Measurements from ENCODE around the gene ZFHX3. TPM values are rescaled to one million over a fixed set of nuclear protein-coding genes. Genes with fewer than 3 reads are reported as not detected.

The ZFHX3 gene
- total and polyA plus RNA-seq, 9 of the 15 experiments (the other 6 are each of a cell fraction or from before 2014, with no cell fraction given) = 0.01 to 0.23 (median 0.06) TPM; not detected in 4

- no peak for TF ChIP-seq ZNF717 (CRISPR knock-in tag; IDR thresholded peaks at IDR 0.05)
- TF ChIP-seq OTX1 (CRISPR knock-in tag; IDR thresholded peaks at IDR 0.05) = no peak
- TF ChIP-seq SMARCE1 (IDR thresholded peaks at IDR 0.05) = no peak
- no peak for TF ChIP-seq CHD7 (IDR thresholded peaks at IDR 0.05; ENCODE audit: low read depth, low read length)
- no peak for TF ChIP-seq GTF3C2 (IDR thresholded peaks at IDR 0.05; ENCODE audit: borderline replicate concordance, extremely low read depth, insufficient read length)
Observed at GRCh38 chr16:72913551-72913950, 134.4 kb downstream of the ZFHX3 start (continued).

Data from K562 (cell line).